ENCODE results near the gene RNF213.

The RNF213 gene

GRCh38 chr17:80315517-80316182 lies 55.0 kb downstream of the RNF213 start:
- Histone ChIP-seq H3K36me3 (ENCODE audit: insufficient read depth, low read length) (peaks cover 22% of the 10 kb centered on the region), H3K9me3 (ENCODE audit: low read length) (no peaks in the 10 kb centered on the region), H3K9ac (ENCODE audit: low read length) (no peak overlapping the region), H2AFZ (ENCODE audit: low read length) (no peak overlapping the region), H3K4me3 (ENCODE audit: low read depth, low read length, poor library complexity, severe bottlenecking) (no peak overlapping the region), H3K79me2 (ENCODE audit: insufficient read depth, low read length) (no peaks in the 10 kb centered on the region), H4K20me1 (ENCODE audit: insufficient read depth, low read length) (no peaks in the 10 kb centered on the region), H3K27ac (ENCODE audit: low read depth, low read length, poor library complexity, severe bottlenecking) (no peak overlapping the region), H3K4me1 (ENCODE audit: insufficient read depth, low read length, severe bottlenecking) (no peaks in the 10 kb centered on the region), H3K9me2 (ENCODE audit: low read depth, low read length) (no peaks in the 10 kb centered on the region), H3F3A (ENCODE audit: insufficient read depth, low read length) (no peaks in the 10 kb centered on the region), H3K4me2 (ENCODE audit: low read length) (no peak overlapping the region), H3K27me3 (ENCODE audit: insufficient read depth, low read length) (no peaks in the 10 kb centered on the region)
- no peak for TF ChIP-seq EZH2 (IDR thresholded peaks at IDR 0.05; ENCODE audit: borderline replicate concordance, low read length)
- TF ChIP-seq CTCF (IDR thresholded peaks at IDR 0.05; ENCODE audit: low read length): no peak

GRCh38 chr17:80316431-80316830 lies 55.8 kb downstream of the RNF213 start:
- Histone ChIP-seq H3K27me3 (ENCODE audit: insufficient read depth, low read length) (no peaks in the 10 kb centered on the region), H3K9me3 (ENCODE audit: low read length) (no peaks in the 10 kb centered on the region), H3F3A (ENCODE audit: insufficient read depth, low read length) (no peaks in the 10 kb centered on the region), H3K36me3 (ENCODE audit: insufficient read depth, low read length) (peaks cover 22% of the 10 kb centered on the region), H3K4me2 (ENCODE audit: low read length) (no peak overlapping the region), H3K79me2 (ENCODE audit: insufficient read depth, low read length) (no peaks in the 10 kb centered on the region), H3K27ac (ENCODE audit: low read depth, low read length, poor library complexity, severe bottlenecking) (no peak overlapping the region), H3K9ac (ENCODE audit: low read length) (no peak overlapping the region), H3K4me3 (ENCODE audit: low read depth, low read length, poor library complexity, severe bottlenecking) (no peak overlapping the region), H2AFZ (ENCODE audit: low read length) (no peak overlapping the region), H4K20me1 (ENCODE audit: insufficient read depth, low read length) (no peaks in the 10 kb centered on the region), H3K9me2 (ENCODE audit: low read depth, low read length) (no peaks in the 10 kb centered on the region), H3K4me1 (ENCODE audit: insufficient read depth, low read length, severe bottlenecking) (no peaks in the 10 kb centered on the region)
- TF ChIP-seq CTCF (IDR thresholded peaks at IDR 0.05; ENCODE audit: low read length) (no peak), EZH2 (IDR thresholded peaks at IDR 0.05; ENCODE audit: borderline replicate concordance, low read length) (no peak)

GRCh38 chr17:80316927-80317705 lies 56.5 kb downstream of the RNF213 start:
- no peak overlapping the region for H3K4me2 ChIP-seq (ENCODE audit: low read length)
- H3K4me1 ChIP-seq (ENCODE audit: insufficient read depth, low read length, severe bottlenecking): no peaks in the 10 kb centered on the region
- no peaks in the 10 kb centered on the region for H3K9me3 ChIP-seq (ENCODE audit: low read length)
- H3K27ac ChIP-seq (ENCODE audit: low read depth, low read length, poor library complexity, severe bottlenecking): no peak overlapping the region
- H3F3A ChIP-seq (ENCODE audit: insufficient read depth, low read length): no peaks in the 10 kb centered on the region
- H3K36me3 ChIP-seq (ENCODE audit: insufficient read depth, low read length): peaks cover 22% of the 10 kb centered on the region
- H3K9ac ChIP-seq (ENCODE audit: low read length): no peak overlapping the region
- no peaks in the 10 kb centered on the region for H4K20me1 ChIP-seq (ENCODE audit: insufficient read depth, low read length)
- no peaks in the 10 kb centered on the region for H3K27me3 ChIP-seq (ENCODE audit: insufficient read depth, low read length)
- no peak for TF ChIP-seq CTCF (IDR thresholded peaks at IDR 0.05; ENCODE audit: low read length)
- no peak for TF ChIP-seq EZH2 (IDR thresholded peaks at IDR 0.05; ENCODE audit: borderline replicate concordance, low read length)
- H3K4me3 ChIP-seq (ENCODE audit: low read depth, low read length, poor library complexity, severe bottlenecking): no peak overlapping the region
- H3K79me2 ChIP-seq (ENCODE audit: insufficient read depth, low read length): no peaks in the 10 kb centered on the region
- H3K9me2 ChIP-seq (ENCODE audit: low read depth, low read length): no peaks in the 10 kb centered on the region
- no peak overlapping the region for H2AFZ ChIP-seq (ENCODE audit: low read length)
